PC-9 (cell line): ENCODE measurements around the gene MSH3. TPM values are rescaled to one million over a fixed set of nuclear protein-coding genes. Genes with fewer than 3 reads are reported as not detected.

Experiments
- BruUV-seq: library from RNA; stranded (reverse); fragments of 400-500 nt; replicated peaks from 2 replicates; lab custom pipeline; 2021; lab: Mats Ljungman, UMichigan
- CTCF ChIA-PET: fragments of 300-600 bp; sonication (Branson Sonifier 250); formaldehyde crosslinking; loops from one replicate; lab custom pipeline; 2022; ENCODE audit warnings: antibody characterized with exemption; lab: Charles Lee
- POLR2A ChIA-PET: fragments of 300-600 bp; sonication (Branson Sonifier 250); formaldehyde crosslinking; loops from one replicate; lab custom pipeline; 2022; ENCODE audit warnings: antibody characterized with exemption; ENCODE audit not compliant: unreplicated experiment; lab: Charles Lee
- DNase-seq, 2 experiments: peaks; one replicate each; pipeline versions ENCODE4 v3.0.0 to v3.0.0-alpha.2; 2015 to 2022; ENCODE audit warnings: mixed read lengths in 1 of 2
- H2AFZ ChIP-seq: fragments of 200-600 bp; sonication (generic); 2 replicates; pipeline ENCODE4 v1.8.1; 2017; ENCODE audit warnings: antibody characterized with exemption
- H3F3A ChIP-seq: fragments of 200-600 bp; sonication (generic); 2 replicates; pipeline ENCODE4 v1.8.1; 2017; ENCODE audit warnings: antibody characterized with exemption, mild to moderate bottlenecking, low read depth; ENCODE audit not compliant: insufficient read depth
- H3K27ac ChIP-seq: fragments of 200-600 bp; sonication (generic); 2 replicates; pipeline ENCODE4 v1.6.1; 2016; ENCODE audit warnings: mixed run types
- H3K27me3 ChIP-seq: fragments of 200-600 bp; sonication (generic); 2 replicates; pipeline ENCODE4 v1.6.1; 2016; ENCODE audit warnings: low read depth, mixed run types; ENCODE audit not compliant: insufficient read depth
- H3K36me3 ChIP-seq: fragments of 200-600 bp; sonication (generic); 2 replicates; pipeline ENCODE4 v1.6.1; 2016; ENCODE audit warnings: low read depth, mixed run types
- H3K4me1 ChIP-seq: fragments of 200-600 bp; sonication (generic); replicated peaks from 2 replicates; pipeline ENCODE4 v1.6.1; 2016; ENCODE audit warnings: mixed run types; ENCODE audit not compliant: insufficient read depth
- H3K4me2 ChIP-seq: fragments of 200-600 bp; sonication (generic); 2 replicates; pipeline ENCODE4 v1.6.1; 2017; ENCODE audit warnings: mixed run types
- H3K4me3 ChIP-seq: fragments of 200-600 bp; sonication (generic); 2 replicates; pipeline ENCODE4 v1.6.1; 2016; ENCODE audit warnings: mixed run types
- H3K79me2 ChIP-seq: fragments of 200-600 bp; sonication (generic); 2 replicates; pipeline ENCODE4 v1.6.1; 2017; ENCODE audit warnings: low read depth, mixed run types
- H3K9me2 ChIP-seq: fragments of 200-600 bp; sonication (generic); 2 replicates; pipeline ENCODE4 v1.8.1; 2017; ENCODE audit warnings: mild to moderate bottlenecking; ENCODE audit not compliant: insufficient read depth
- H3K9me3 ChIP-seq: fragments of 200-600 bp; sonication (generic); 2 replicates; pipeline ENCODE4 v1.8.1; 2016; ENCODE audit warnings: low read depth; ENCODE audit not compliant: insufficient read depth
- H4K20me1 ChIP-seq: fragments of 200-600 bp; sonication (generic); 2 replicates; pipeline ENCODE4 v1.8.1; 2017; ENCODE audit not compliant: insufficient read depth
- EZH2 ChIP-seq: fragments of 200-600 bp; sonication (generic); IDR thresholded peaks from 2 replicates; pipeline ENCODE4 v1.8.0; 2017; ENCODE audit warnings: antibody characterized with exemption, low read depth
- intact Hi-C: fragments of 100-400 bp; cut with micrococcal nuclease; formaldehyde crosslinking; loops from one replicate; pipeline ENCODE4 v1.10.0; 2022; ENCODE audit not compliant: unreplicated experiment
- total RNA-seq: library from RNA; stranded (reverse); gene quantifications from 2 replicates; pipeline ENCODE4 v1.2.3, GENCODE V29; 2021
- TF ChIP-seq, protein P1 (sequence below): fragments of 200-600 bp; sonication (generic); conservative IDR thresholded peaks from 2 replicates; pipeline ENCODE4 v1.6.1; 2017; ENCODE audit warnings: mixed run types, antibody characterized with exemption, mild to moderate bottlenecking, moderate library complexity

Gene MSH3
- total RNA-seq, 1 experiment from 2014 or later, result 16.9 TPM

DNA sequence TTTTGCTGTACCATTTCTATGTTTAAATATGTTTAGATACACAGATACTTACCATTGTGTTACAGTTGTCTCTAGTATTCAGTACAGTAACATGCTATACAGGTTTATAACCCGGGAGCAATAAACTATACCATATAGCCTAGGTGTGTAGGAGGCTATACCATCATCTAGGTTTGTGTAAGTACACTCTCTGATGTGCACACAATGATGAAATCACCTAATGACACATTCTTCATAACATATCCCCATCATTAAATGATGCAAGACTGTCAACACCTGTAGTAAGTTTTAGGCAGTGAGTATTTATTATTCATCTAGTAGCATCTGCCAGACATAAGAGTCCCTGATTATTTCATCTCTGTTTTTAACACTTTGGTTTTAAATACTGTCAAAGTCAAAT is 7.7 kb downstream of the MSH3 start:
- Histone ChIP-seq H3K9me3 (no peaks in the 10 kb centered on the region), H3K27me3 (no peaks in the 10 kb centered on the region), H3K79me2 (no peaks in the 10 kb centered on the region), H3K4me1 (no peaks in the 10 kb centered on the region), H3K4me3 (no peak overlapping the region), H3F3A (no peaks in the 10 kb centered on the region), H2AFZ (no peak overlapping the region), H3K9me2 (no peaks in the 10 kb centered on the region), H4K20me1 (no peaks in the 10 kb centered on the region), H3K36me3 (peaks cover 28% of the 10 kb centered on the region), H3K27ac (peak overlapping the region; percentile 30; the same call in 1 of the 2 replicates), H3K4me2 (no peak overlapping the region)
- ChIA-PET CTCF (no interaction called here), POLR2A (no interaction called here)
- intact Hi-C loops, result no loop called here
- TF ChIP-seq, protein P1, sequence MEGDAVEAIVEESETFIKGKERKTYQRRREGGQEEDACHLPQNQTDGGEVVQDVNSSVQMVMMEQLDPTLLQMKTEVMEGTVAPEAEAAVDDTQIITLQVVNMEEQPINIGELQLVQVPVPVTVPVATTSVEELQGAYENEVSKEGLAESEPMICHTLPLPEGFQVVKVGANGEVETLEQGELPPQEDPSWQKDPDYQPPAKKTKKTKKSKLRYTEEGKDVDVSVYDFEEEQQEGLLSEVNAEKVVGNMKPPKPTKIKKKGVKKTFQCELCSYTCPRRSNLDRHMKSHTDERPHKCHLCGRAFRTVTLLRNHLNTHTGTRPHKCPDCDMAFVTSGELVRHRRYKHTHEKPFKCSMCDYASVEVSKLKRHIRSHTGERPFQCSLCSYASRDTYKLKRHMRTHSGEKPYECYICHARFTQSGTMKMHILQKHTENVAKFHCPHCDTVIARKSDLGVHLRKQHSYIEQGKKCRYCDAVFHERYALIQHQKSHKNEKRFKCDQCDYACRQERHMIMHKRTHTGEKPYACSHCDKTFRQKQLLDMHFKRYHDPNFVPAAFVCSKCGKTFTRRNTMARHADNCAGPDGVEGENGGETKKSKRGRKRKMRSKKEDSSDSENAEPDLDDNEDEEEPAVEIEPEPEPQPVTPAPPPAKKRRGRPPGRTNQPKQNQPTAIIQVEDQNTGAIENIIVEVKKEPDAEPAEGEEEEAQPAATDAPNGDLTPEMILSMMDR, result no peak
- TF ChIP-seq EZH2, result no peak
- no TSS peak for BruUV-seq
- peak in 1 of 2 experiments; percentile 42 for DNase-seq

- CTCF ChIA-PET, result no interaction called here
- BruUV-seq, result no TSS peak
- H3K27me3 ChIP-seq, result no peaks in the 10 kb centered on the region
- H3K36me3 ChIP-seq, result peaks cover 17% of the 10 kb centered on the region
- intact Hi-C loops, result no loop called here
- no peak overlapping the region for H2AFZ ChIP-seq
- H3K9me2 ChIP-seq, result no peaks in the 10 kb centered on the region
- POLR2A ChIA-PET, result interaction anchor here (0.6 to 0.7 kb wide), 2 partner anchors 491 to 517 kb away, joined by 5 to 17 read pairs; no protein-coding TSS in a partner anchor
- no peaks in the 10 kb centered on the region for H3K4me1 ChIP-seq
- H3F3A ChIP-seq, result no peaks in the 10 kb centered on the region
- H3K4me2 ChIP-seq, result no peak overlapping the region
- TF ChIP-seq, protein P1, result no peak
- TF ChIP-seq EZH2, result no peak
- H3K9me3 ChIP-seq, result no peaks in the 10 kb centered on the region
- no peak for DNase-seq
- H3K4me3 ChIP-seq, result no peak overlapping the region
- no peaks in the 10 kb centered on the region for H3K79me2 ChIP-seq
- H3K27ac ChIP-seq, result no peak overlapping the region
- no peaks in the 10 kb centered on the region for H4K20me1 ChIP-seq
Measured at GRCh38 chr5:80665057-80665456, 10.6 kb downstream of the MSH3 start.

GRCh38 chr5:80667384-80667783 is 12.9 kb downstream of the MSH3 start:
- Histone ChIP-seq H3K9me3 (no peaks in the 10 kb centered on the region), H3K4me2 (no peak overlapping the region), H3F3A (no peaks in the 10 kb centered on the region), H3K36me3 (peaks cover 7% of the 10 kb centered on the region), H3K27ac (no peak overlapping the region), H3K79me2 (no peaks in the 10 kb centered on the region), H3K4me3 (no peak overlapping the region), H3K4me1 (no peaks in the 10 kb centered on the region), H3K9me2 (no peaks in the 10 kb centered on the region), H3K27me3 (no peaks in the 10 kb centered on the region), H2AFZ (no peak overlapping the region), H4K20me1 (no peaks in the 10 kb centered on the region)
- no TSS peak for BruUV-seq
- TF ChIP-seq EZH2, result no peak
- TF ChIP-seq, protein P1, result no peak
- no peak for DNase-seq
- intact Hi-C loops, result no loop called here
- CTCF ChIA-PET, result no interaction called here
- POLR2A ChIA-PET, result interaction anchor here (0.5 kb wide), 1 partner anchor 35 kb away, joined by 12 read pairs; no protein-coding TSS in a partner anchor
